SK-N-SH (cell line): Measurements from ENCODE around the gene IKZF2.

ENCODE experiments used
- CTCF ChIP-seq: fragments of 200-600 bp; sonication (generic); IDR thresholded peaks from 2 replicates; pipeline ENCODE4 v1.6.1; 2017; ENCODE audit warnings: antibody characterized with exemption, mild to moderate bottlenecking, moderate library complexity
- EP300 ChIP-seq, 2 experiments: IDR thresholded peaks; 2 replicates each; pipeline versions ENCODE4 v1.4.0 to v1.6.1; 2012; ENCODE audit warnings: borderline replicate concordance in 1 of 2, low read depth in 1 of 2, low read length in 1 of 2
- EZH2phosphoT487 ChIP-seq: fragments of 200-600 bp; sonication (generic); IDR thresholded peaks from 2 replicates; pipeline ENCODE4 v1.6.1; 2017; ENCODE audit warnings: low read depth, mixed run types, mild to moderate bottlenecking, antibody characterized with exemption, moderate library complexity, borderline replicate concordance
- FOSL2 ChIP-seq: IDR thresholded peaks from 2 replicates; pipeline ENCODE4 v1.4.0; 2012; ENCODE audit warnings: low read depth, mild to moderate bottlenecking, moderate library complexity, borderline replicate concordance
- FOXM1 ChIP-seq: IDR thresholded peaks from 2 replicates; pipeline ENCODE4 v1.4.0; 2012; ENCODE audit warnings: low read depth, mild to moderate bottlenecking
- GATA2 ChIP-seq: sonication (generic); formaldehyde crosslinking; IDR thresholded peaks from 2 replicates; pipeline ENCODE4 v1.5.0; 2020; ENCODE audit warnings: mild to moderate bottlenecking, missing genetic modification reagents
- MAX ChIP-seq: IDR thresholded peaks from 2 replicates; pipeline ENCODE4 v1.4.0; 2012; ENCODE audit warnings: low read depth
- MXI1 ChIP-seq: IDR thresholded peaks from 2 replicates; pipeline ENCODE4 v1.6.1; 2012; ENCODE audit warnings: mild to moderate bottlenecking, low read depth, low read length, improper control_type of control experiment
- PBX3 ChIP-seq: IDR thresholded peaks from 2 replicates; pipeline ENCODE4; 2012
- POLR2AphosphoS5 ChIP-seq: IDR thresholded peaks from 2 replicates; pipeline ENCODE4 v1.6.1; 2012; ENCODE audit warnings: low read depth, low read length
- RAD21 ChIP-seq: IDR thresholded peaks from 2 replicates; pipeline ENCODE4 v1.6.1; 2012; ENCODE audit warnings: mild to moderate bottlenecking, low read length
- REST ChIP-seq: IDR thresholded peaks from 2 replicates; pipeline ENCODE4 v1.6.1; 2012; ENCODE audit warnings: mild to moderate bottlenecking, low read depth, low read length, moderate library complexity
- TEAD4 ChIP-seq: IDR thresholded peaks from 2 replicates; pipeline ENCODE4 v1.4.0; 2012; ENCODE audit warnings: mild to moderate bottlenecking, borderline replicate concordance; ENCODE audit not compliant: insufficient read depth
- USF2 ChIP-seq: fragments of 150-350 bp; IDR thresholded peaks from 2 replicates; pipeline ENCODE4 v1.6.1; 2017; ENCODE audit warnings: antibody characterized with exemption, low read length, low read depth, borderline replicate concordance

- no peak for TF ChIP-seq EP300 (IDR thresholded peaks at IDR 0.05; ENCODE audit: borderline replicate concordance in 1 of 2, low read depth in 1 of 2, low read length in 1 of 2)
- TF ChIP-seq CTCF = no peak
- TF ChIP-seq GATA2 = no peak
- no peak for TF ChIP-seq MAX
- TF ChIP-seq RAD21 = no peak
- TF ChIP-seq TEAD4 = no peak
- no peak for TF ChIP-seq FOSL2
- no peak for TF ChIP-seq POLR2AphosphoS5
- no peak for TF ChIP-seq MXI1
- TF ChIP-seq USF2 = no peak
- TF ChIP-seq REST = no peak
- no peak for TF ChIP-seq FOXM1
- no peak for TF ChIP-seq EZH2phosphoT487
- no peak for TF ChIP-seq PBX3
These were observed 24.3 kb upstream of the IKZF2 start for GRCh38 chr2:213175673-213176247.
